Activated naive CD4-positive, alpha-beta T cell treated with anti-CD3 and anti-CD28 coated beads for 36 hours (primary cell): ENCODE measurements around the gene SSUH2. TPM values are rescaled to one million over a fixed set of nuclear protein-coding genes. Genes with fewer than 3 reads are reported as not detected.

Experiments used
- CTCF ChIA-PET: fragments of 350-600 bp; sonication (Branson Sonifier 250); formaldehyde crosslinking; loops from one replicate; lab custom pipeline; 2021; ENCODE audit warnings: antibody characterized with exemption; lab: Charles Lee
- DNase-seq: peaks from one replicate; pipeline ENCODE4 v3.0.0-alpha.2; 2020
- H3K27ac Mint-ChIP-seq: one replicate; pipeline ENCODE4 v1.8.0; 2021; ENCODE audit warnings: mild to moderate bottlenecking, mixed read lengths
- H3K27me3 Mint-ChIP-seq: one replicate; pipeline ENCODE4 v1.8.0; 2021; ENCODE audit warnings: low read depth, mixed read lengths
- H3K36me3 Mint-ChIP-seq: one replicate; pipeline ENCODE4 v1.8.0; 2021; ENCODE audit warnings: low read depth, mixed read lengths
- H3K4me1 Mint-ChIP-seq: one replicate; pipeline ENCODE4 v1.8.0; 2021; ENCODE audit warnings: low read depth, mixed read lengths
- H3K4me3 Mint-ChIP-seq: one replicate; pipeline ENCODE4 v1.8.0; 2021; ENCODE audit warnings: mild to moderate bottlenecking, moderate library complexity, mixed read lengths
- H3K9me3 Mint-ChIP-seq: one replicate; pipeline ENCODE4 v1.8.0; 2021; ENCODE audit warnings: mixed read lengths
- intact Hi-C: fragments of 100-400 bp; cut with micrococcal nuclease; formaldehyde crosslinking; loops from one replicate; pipeline ENCODE4 v1.15.1; 2023
- total RNA-seq, 2 experiments: library from RNA; stranded (reverse); gene quantifications; one replicate each; pipeline ENCODE4 v1.2.3, GENCODE V29; 2021

SSUH2 gene
- total RNA-seq, 2 experiments from 2014 or later = 0.12 TPM; not detected in 1

DNA sequence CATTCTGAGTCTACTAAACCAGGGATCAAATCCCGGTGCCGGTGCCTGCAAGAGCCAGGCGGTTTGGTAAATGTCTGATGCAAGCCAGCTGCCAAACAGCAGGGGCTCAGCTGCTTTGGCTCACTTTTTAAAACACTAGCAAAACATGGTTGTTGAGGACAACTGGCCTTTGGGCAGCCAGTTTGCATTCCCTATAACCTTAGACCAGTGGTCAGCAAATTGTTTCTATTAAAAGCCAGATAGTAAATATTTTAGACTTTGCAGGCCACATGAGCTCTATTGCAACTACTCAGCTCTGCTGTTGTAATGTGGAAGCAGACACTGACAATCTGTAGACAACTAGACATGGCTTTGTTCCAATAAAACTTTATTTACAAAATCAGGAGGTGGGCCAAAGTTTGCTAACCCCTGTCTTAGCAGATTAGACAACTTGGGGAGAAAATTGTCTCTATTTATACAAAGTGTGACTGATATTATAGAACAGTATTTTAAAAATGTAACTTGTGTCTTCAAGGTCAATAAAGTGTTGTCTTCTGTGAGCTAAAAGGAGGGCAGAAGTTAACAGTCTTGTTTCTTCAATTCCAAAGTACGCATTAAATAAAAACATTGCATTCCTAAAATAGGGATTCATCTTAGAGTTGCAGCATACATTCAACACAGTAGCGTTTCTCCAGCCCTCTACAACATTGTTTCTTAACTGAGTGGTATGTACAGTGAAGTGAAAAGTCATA lies 67.6 kb downstream of the SSUH2 start:
- CTCF ChIA-PET = interaction anchor here (0.6 kb wide), 1 partner anchor 56 kb away, joined by 4 read pairs; no protein-coding TSS in a partner anchor
- DNase-seq = no peak
- Mint-ChIP-seq H3K27ac (no peak overlapping the region), H3K9me3 (no peaks in the 10 kb centered on the region), H3K36me3 (no peaks in the 10 kb centered on the region), H3K27me3 (no peaks in the 10 kb centered on the region), H3K4me1 (no peaks in the 10 kb centered on the region), H3K4me3 (no peak overlapping the region)
- intact Hi-C loops = no loop called here

DNA sequence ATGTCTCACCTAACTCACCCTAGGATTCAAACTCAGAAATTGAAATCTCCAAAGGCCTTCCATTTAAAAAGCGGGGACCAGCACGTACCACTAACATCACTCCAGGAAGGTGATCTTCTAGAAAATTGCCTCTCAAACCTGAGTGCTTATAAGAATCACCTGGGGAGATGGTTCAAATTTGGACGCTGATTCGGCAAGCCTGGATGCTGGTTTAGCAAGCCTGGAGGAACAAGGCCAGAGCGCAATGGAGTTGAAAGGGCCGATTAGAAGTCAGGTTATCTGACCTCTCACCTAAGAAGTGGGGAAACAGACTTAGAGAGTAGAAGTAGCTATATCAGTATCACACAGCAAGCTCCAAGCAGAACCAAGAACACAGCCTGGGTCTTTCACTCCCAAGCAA lies 68.2 kb downstream of the SSUH2 start:
- CTCF ChIA-PET = no interaction called here
- Mint-ChIP-seq H3K4me3 (no peak overlapping the region), H3K27ac (no peak overlapping the region), H3K36me3 (no peaks in the 10 kb centered on the region), H3K9me3 (no peaks in the 10 kb centered on the region), H3K4me1 (peaks cover 4% of the 10 kb centered on the region), H3K27me3 (no peaks in the 10 kb centered on the region)
- intact Hi-C loops = no loop called here
- DNase-seq = no peak

DNA sequence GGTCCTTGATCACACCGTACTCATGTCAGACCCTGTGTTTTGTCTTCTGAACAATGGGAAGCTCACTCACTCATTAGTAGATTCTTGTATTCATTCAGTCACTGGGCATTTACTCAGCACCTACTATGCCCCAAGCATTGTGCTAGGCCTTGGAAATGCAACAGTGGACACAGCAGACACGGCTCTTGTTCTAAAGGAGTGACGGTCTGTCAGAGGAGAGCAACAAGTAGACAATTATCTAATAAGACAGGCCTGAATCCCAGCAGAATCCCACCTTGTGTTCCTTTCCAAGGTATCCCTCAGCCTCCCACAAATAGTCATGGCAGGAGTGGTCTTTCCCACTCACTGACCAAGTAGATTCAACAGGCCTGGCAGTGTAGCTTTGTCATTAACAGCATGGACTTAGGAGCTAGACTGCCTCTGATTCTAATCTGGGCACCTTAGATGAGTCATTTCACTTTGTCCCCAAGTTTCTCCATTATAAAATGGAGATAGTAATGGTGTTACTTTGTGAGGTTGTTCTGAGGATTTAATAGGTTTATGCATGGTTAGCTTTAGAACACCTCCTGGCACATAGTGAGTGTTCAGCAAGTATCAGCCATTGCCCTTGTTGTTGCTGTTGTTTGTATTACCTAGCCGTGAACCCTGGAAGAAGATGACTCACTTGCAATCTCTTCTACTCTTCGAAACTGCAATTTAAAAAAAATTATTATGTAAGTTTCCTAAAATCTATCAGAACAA lies 69.1 kb downstream of the SSUH2 start:
- H3K4me1 Mint-ChIP-seq = peaks cover 13% of the 10 kb centered on the region
- no peak overlapping the region for H3K27ac Mint-ChIP-seq
- H3K36me3 Mint-ChIP-seq = no peaks in the 10 kb centered on the region
- no peaks in the 10 kb centered on the region for H3K27me3 Mint-ChIP-seq
- intact Hi-C loops = no loop called here
- DNase-seq = no peak
- no peak overlapping the region for H3K4me3 Mint-ChIP-seq
- H3K9me3 Mint-ChIP-seq = no peaks in the 10 kb centered on the region
- CTCF ChIA-PET = no interaction called here

DNA sequence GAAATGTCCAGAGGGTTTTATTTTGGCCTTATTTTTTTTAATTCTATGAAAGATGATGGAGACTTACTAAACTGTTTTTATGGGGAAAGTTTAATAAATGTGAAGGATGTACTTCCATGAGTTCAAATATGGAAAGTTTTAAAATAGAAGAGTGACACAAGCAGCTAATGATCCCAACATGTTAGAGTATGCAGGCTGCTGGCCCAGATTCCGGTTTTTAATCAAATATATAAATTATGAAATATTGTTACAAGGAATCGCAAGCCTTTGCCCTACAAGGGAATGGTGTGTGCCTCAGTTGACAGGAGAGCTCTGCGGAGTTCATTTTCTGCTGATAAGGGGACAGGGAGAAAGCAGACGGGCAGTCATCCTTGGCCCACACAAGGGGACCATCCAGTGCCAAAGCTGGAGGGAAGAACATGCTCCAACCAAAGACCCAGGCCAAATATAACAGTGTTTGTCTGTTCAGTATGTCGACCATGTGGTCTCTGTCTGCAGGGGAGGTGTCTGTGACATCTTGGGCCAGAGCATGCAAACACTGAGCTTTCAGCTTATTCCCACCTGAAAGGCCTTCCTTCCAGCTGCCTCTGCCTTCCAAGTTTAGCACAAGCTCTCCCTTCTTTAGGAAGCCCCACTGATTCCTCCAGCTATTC lies 69.8 kb downstream of the SSUH2 start:
- Mint-ChIP-seq H3K27me3 (no peaks in the 10 kb centered on the region), H3K4me3 (no peak overlapping the region), H3K36me3 (no peaks in the 10 kb centered on the region), H3K4me1 (peaks cover 16% of the 10 kb centered on the region), H3K9me3 (no peaks in the 10 kb centered on the region), H3K27ac (no peak overlapping the region)
- intact Hi-C loops = no loop called here
- no peak for DNase-seq
- CTCF ChIA-PET = interaction anchor here (0.7 kb wide), 1 partner anchor 45 kb away, joined by 3 read pairs; no protein-coding TSS in a partner anchor

DNA sequence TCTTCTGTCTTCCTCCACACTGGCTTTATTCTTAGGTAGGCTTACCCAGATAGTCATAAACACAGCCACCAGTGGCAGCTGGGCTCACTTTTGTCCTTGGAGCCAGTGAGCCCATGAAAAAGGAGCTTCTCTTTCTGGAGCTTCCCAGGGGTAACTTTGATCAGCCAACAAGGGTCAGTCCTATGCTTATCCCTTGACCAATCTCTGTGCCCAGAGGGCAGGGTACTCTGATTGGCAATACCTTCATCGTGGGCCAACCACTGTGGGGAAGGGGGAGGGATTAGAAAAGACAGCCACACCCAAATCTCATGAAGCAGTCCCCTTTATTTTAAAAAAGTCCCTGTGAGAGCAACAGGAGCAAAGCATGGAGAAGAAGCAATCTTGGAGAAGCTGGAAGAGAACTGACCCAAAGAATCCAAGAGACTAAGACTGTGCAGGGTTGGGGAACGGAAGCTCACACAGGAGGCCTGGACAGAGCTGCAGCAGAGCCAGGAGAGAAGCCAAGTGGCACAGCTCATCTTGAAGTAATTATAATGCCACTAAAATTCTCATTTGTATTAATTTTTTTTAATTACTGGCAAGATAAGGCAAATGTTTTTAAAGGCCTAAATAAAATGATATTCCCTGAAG lies 70.4 kb downstream of the SSUH2 start:
- Mint-ChIP-seq H3K27ac (no peak overlapping the region), H3K27me3 (no peaks in the 10 kb centered on the region)
- intact Hi-C loops = no loop called here

DNA sequence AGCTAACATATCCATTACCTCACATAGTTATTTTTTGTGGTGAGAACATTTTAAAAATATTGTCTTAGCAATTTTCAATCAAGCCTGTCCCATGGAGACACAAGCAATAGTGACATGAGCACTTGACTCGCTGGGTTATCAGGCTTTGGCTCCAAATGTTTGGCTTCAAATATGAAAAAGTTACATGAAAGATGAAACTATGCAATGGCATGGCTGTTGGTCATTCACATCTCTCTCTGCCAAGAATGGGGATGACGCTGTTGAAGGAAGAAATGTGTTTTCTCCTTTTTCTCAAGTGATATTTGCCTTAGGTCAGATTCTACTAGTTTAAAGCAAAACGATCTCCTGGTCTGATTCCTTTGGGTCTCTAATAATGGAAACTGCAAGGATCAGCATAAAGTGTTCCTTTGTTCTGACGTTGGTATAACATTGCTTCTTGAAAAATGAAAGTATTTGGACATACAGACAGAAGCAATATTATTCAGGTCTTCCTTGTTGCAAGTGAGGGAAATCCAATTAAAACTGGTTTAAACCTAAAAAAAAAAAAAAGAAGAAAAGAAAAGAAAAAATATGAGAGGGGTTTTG lies 71.2 kb downstream of the SSUH2 start:
- CTCF ChIA-PET = no interaction called here
- H3K27ac Mint-ChIP-seq = no peak overlapping the region
- H3K27me3 Mint-ChIP-seq = no peaks in the 10 kb centered on the region
- no peaks in the 10 kb centered on the region for H3K9me3 Mint-ChIP-seq
- no peak overlapping the region for H3K4me3 Mint-ChIP-seq
- intact Hi-C loops = no loop called here
- H3K36me3 Mint-ChIP-seq = no peaks in the 10 kb centered on the region
- peaks cover 16% of the 10 kb centered on the region for H3K4me1 Mint-ChIP-seq
- DNase-seq = no peak

More for the DNA sequence above, 70.4 kb downstream of the SSUH2 start:
- H3K9me3 Mint-ChIP-seq = no peaks in the 10 kb centered on the region
- no peaks in the 10 kb centered on the region for H3K36me3 Mint-ChIP-seq
- CTCF ChIA-PET = interaction anchor here (0.7 kb wide), 1 partner anchor 44 kb away, joined by 3 read pairs; no protein-coding TSS in a partner anchor
- H3K4me1 Mint-ChIP-seq = peaks cover 16% of the 10 kb centered on the region
- no peak overlapping the region for H3K4me3 Mint-ChIP-seq
- no peak for DNase-seq

DNA sequence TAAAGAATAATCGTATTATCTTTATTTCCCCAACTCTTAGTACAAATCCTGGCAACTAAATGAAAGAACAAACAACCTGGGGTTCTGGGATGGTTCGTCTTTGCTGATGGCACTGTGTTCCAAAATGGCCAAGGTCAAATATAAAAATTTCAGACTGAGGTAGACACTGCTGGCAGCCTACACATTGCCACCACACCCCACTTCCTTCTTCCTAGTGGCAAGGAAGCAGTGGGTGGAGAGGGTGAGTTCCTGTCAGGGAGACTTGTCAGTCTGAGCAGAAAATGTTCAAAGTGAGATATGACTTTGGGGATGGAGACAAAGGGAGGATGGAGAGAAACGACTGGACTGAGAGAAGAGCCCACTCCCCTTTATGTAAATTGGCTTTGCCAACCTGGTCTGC lies 73.3 kb downstream of the SSUH2 start:
- DNase-seq = no peak
- Mint-ChIP-seq H3K27me3 (no peaks in the 10 kb centered on the region), H3K4me3 (no peak overlapping the region), H3K27ac (no peak overlapping the region), H3K9me3 (no peaks in the 10 kb centered on the region), H3K4me1 (peaks cover 16% of the 10 kb centered on the region), H3K36me3 (no peaks in the 10 kb centered on the region)
- intact Hi-C loops = no loop called here
- CTCF ChIA-PET = no interaction called here

Other genes starting within 250 kb of the SSUH2 start
- under 1 TPM; 0.81 to 0.94 TPM for gene LMCD1, start 143.0 kb downstream of the SSUH2 start, total RNA-seq
- not detected for gene CAV3, start 89.0 kb upstream of the SSUH2 start, total RNA-seq
- under 1 TPM; 0.57 to 0.74 TPM for gene OXTR, start 124.8 kb upstream of the SSUH2 start, total RNA-seq